Neural cell (in vitro differentiated cells): ENCODE measurements around the gene NFIB. TPM values are rescaled to one million over a fixed set of nuclear protein-coding genes. Genes with fewer than 3 reads are reported as not detected.

Experiments used
- H2AFZ ChIP-seq: fragments of 200-600, 300-800 bp; sonication (generic), shearing (Covaris generic); 2 replicates; pipeline ENCODE4 v1.6.0; 2014; ENCODE audit warnings: low read depth, mild to moderate bottlenecking, antibody characterized with exemption, low read length, moderate library complexity
- H3F3A ChIP-seq: fragments of 200-600 bp; shearing (Covaris generic); 2 replicates; pipeline ENCODE4 v1.6.1; 2016; ENCODE audit warnings: mild to moderate bottlenecking, moderate library complexity, mixed read lengths, antibody characterized with exemption, low read length; ENCODE audit not compliant: insufficient read depth, poor library complexity, severe bottlenecking
- H3K27ac ChIP-seq: fragments of 200-600, 300-800 bp; sonication (generic), shearing (Covaris generic); 2 replicates; pipeline ENCODE4 v1.5.1; 2014; ENCODE audit warnings: mild to moderate bottlenecking, low read length, moderate library complexity
- H3K27me3 ChIP-seq: fragments of 300-800, 200-600 bp; sonication (generic), shearing (Covaris generic); 2 replicates; pipeline ENCODE4 v1.6.0; 2014; ENCODE audit warnings: mild to moderate bottlenecking, low read depth, low read length, moderate library complexity; ENCODE audit not compliant: insufficient read depth
- H3K36me3 ChIP-seq: fragments of 300-800, 200-600 bp; sonication (generic), shearing (Covaris generic); 2 replicates; pipeline ENCODE4 v1.5.1; 2014; ENCODE audit warnings: mild to moderate bottlenecking, antibody characterized with exemption, low read length, moderate library complexity; ENCODE audit not compliant: insufficient read depth
- H3K4me2 ChIP-seq: fragments of 300-800, 200-600 bp; sonication (generic), shearing (Covaris generic); 2 replicates; pipeline ENCODE4 v1.6.0; 2014; ENCODE audit warnings: mild to moderate bottlenecking, low read length
- H3K4me3 ChIP-seq: fragments of 300-800, 200-600 bp; sonication (generic), shearing (Covaris generic); 2 replicates; pipeline ENCODE4 v1.5.1; 2014; ENCODE audit warnings: mild to moderate bottlenecking, low read length, moderate library complexity
- H3K79me2 ChIP-seq: fragments of 200-600 bp; shearing (Covaris generic); replicated peaks from 2 replicates; pipeline ENCODE4 v1.6.0; 2014; ENCODE audit warnings: mild to moderate bottlenecking, low read length, moderate library complexity; ENCODE audit not compliant: insufficient read depth
- H3K9ac ChIP-seq: fragments of 300-800, 200-600 bp; sonication (generic), shearing (Covaris generic); 2 replicates; pipeline ENCODE4 v1.6.1; 2016; ENCODE audit warnings: mild to moderate bottlenecking, low read length, mixed read lengths
- H3K9me2 ChIP-seq: fragments of 200-600 bp; shearing (Covaris generic); 2 replicates; pipeline ENCODE4 v1.6.1; 2016; ENCODE audit warnings: mild to moderate bottlenecking, low read length, mixed read lengths; ENCODE audit not compliant: insufficient read depth
- H3K9me3 ChIP-seq: fragments of 200-600, 300-800 bp; sonication (generic), shearing (Covaris generic); 2 replicates; pipeline ENCODE4 v1.6.1; 2016; ENCODE audit warnings: mild to moderate bottlenecking, mixed run types, low read length, moderate library complexity, mixed read lengths
- H4K20me1 ChIP-seq: fragments of 200-600 bp; shearing (Covaris generic); 2 replicates; pipeline ENCODE4 v1.6.1; 2016; ENCODE audit warnings: mild to moderate bottlenecking, mixed run types; ENCODE audit not compliant: insufficient read depth
- CTCF ChIP-seq: fragments of 450-650 bp; IDR thresholded peaks from 2 replicates; pipeline ENCODE4 v1.5.1; 2014; ENCODE audit warnings: antibody characterized with exemption, mild to moderate bottlenecking, moderate library complexity; ENCODE audit not compliant: poor library complexity, severe bottlenecking
- EP300 ChIP-seq: fragments of 450-650 bp; conservative IDR thresholded peaks from 2 replicates; pipeline ENCODE4 v1.6.1; 2014; ENCODE audit warnings: antibody characterized with exemption, mild to moderate bottlenecking, moderate library complexity; ENCODE audit not compliant: poor library complexity, severe bottlenecking
- EZH2 ChIP-seq: fragments of 200-600, 300-800 bp; shearing (Covaris generic), sonication (generic); IDR thresholded peaks from 2 replicates; pipeline ENCODE4 v1.6.1; 2014; ENCODE audit warnings: antibody characterized with exemption, low read length, borderline replicate concordance, mild to moderate bottlenecking; ENCODE audit not compliant: insufficient read depth, poor library complexity, severe bottlenecking
- MXI1 ChIP-seq: fragments of 450-650 bp; conservative IDR thresholded peaks from 2 replicates; pipeline ENCODE4 v1.6.1; 2014; ENCODE audit warnings: antibody characterized with exemption, mild to moderate bottlenecking; ENCODE audit not compliant: poor library complexity, severe bottlenecking
- POLR2AphosphoS5 ChIP-seq: IDR thresholded peaks from 2 replicates; pipeline ENCODE4 v1.6.1; 2012
- RAD21 ChIP-seq: fragments of 450-650 bp; conservative IDR thresholded peaks from 2 replicates; pipeline ENCODE4 v1.6.1; 2014; ENCODE audit warnings: antibody characterized with exemption, mild to moderate bottlenecking, moderate library complexity
- REST ChIP-seq: IDR thresholded peaks from 2 replicates; pipeline ENCODE4 v1.6.1; 2012; ENCODE audit warnings: borderline replicate concordance
- SMC3 ChIP-seq: fragments of 450-650 bp; conservative IDR thresholded peaks from 2 replicates; pipeline ENCODE4 v1.6.1; 2014; ENCODE audit warnings: antibody characterized with exemption, mild to moderate bottlenecking, moderate library complexity; ENCODE audit not compliant: poor library complexity
- TAF1 ChIP-seq: IDR thresholded peaks from 2 replicates; pipeline ENCODE4 v1.6.1; 2012; ENCODE audit warnings: low read depth
- polyA plus RNA-seq: library from polyadenylated mRNA; depleted of rRNA; stranded (reverse); fragments of >200 nt; gene quantifications from 2 replicates; pipeline ENCODE4 v1.2.3, GENCODE V29; 2014

The NFIB gene
- polyA plus RNA-seq, 1 donor from 2014 or later, result 0.73 TPM

DNA sequence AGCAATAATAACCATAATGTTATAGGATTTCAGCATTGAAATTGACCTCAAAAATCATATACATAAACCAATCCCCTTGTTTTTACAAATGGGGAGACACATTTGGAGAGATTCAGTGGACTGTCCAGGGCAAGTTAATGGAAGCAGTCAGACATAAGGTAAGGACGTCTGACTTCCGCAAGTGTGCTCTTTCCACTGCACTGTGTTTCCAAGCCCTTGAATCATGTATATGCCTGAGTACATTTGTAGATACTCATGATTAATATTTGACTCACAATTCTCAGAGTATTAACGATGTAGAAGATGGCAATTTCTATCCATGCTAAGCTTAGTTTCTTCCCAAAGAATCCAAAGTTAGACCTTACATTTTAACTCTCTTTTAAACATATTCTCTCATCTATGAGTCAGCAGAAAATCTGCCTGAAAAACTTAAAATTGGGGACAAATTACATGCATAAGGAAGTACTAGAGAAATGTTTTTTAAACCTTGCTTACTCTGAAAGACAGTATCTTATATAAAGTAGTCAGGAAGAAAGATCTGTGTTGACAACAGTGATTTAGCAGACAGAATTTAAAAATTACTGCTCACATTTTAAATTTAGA lies 165.3 kb downstream of the NFIB start:
- H3K4me2 ChIP-seq, result no peak overlapping the region
- H3K9ac ChIP-seq, result no peak overlapping the region
- no peaks in the 10 kb centered on the region for H3F3A ChIP-seq
- H3K4me3 ChIP-seq, result no peak overlapping the region
- no peaks in the 10 kb centered on the region for H3K79me2 ChIP-seq
- no peaks in the 10 kb centered on the region for H4K20me1 ChIP-seq
- H3K27me3 ChIP-seq, result no peaks in the 10 kb centered on the region
- no peaks in the 10 kb centered on the region for H3K9me2 ChIP-seq
- no peak for TF ChIP-seq CTCF
- no peak overlapping the region for H3K27ac ChIP-seq
- H3K9me3 ChIP-seq, result no peaks in the 10 kb centered on the region
- no peaks in the 10 kb centered on the region for H3K36me3 ChIP-seq
- no peak overlapping the region for H2AFZ ChIP-seq

DNA sequence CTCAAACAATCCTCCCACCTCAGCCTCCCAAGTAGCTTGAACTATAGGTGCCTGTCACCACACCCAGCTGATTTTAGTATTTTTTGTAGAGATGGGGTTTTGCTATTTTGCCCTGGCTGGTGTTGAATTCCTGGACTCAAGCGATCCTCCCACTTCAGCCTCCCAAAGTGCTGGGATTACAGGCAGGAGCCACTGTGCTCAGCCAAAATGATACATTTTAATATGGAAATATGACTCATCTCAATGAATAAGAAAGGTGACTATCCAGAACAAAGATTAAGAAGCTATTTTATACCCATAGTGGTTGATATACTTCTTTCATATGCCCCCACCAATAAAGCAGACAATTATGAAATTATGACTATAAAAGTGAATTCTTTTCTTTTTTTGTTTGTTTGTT lies 166.2 kb downstream of the NFIB start:
- Histone ChIP-seq H3K9me3 (no peaks in the 10 kb centered on the region), H3K4me2 (no peak overlapping the region), H3K36me3 (no peaks in the 10 kb centered on the region), H3K79me2 (no peaks in the 10 kb centered on the region), H3K9ac (no peak overlapping the region), H3K4me3 (no peak overlapping the region), H4K20me1 (no peaks in the 10 kb centered on the region), H2AFZ (no peak overlapping the region), H3K27me3 (no peaks in the 10 kb centered on the region), H3K9me2 (no peaks in the 10 kb centered on the region), H3K27ac (no peak overlapping the region), H3F3A (no peaks in the 10 kb centered on the region)
- TF ChIP-seq POLR2AphosphoS5, result no peak
- TF ChIP-seq TAF1, result no peak
- TF ChIP-seq RAD21, result no peak
- TF ChIP-seq CTCF, result no peak
- TF ChIP-seq EZH2, result no peak
- TF ChIP-seq EP300, result no peak
- TF ChIP-seq SMC3, result no peak
- no peak for TF ChIP-seq MXI1
- TF ChIP-seq REST, result no peak
